Calu3 (cell line): ENCODE data around the gene ARRDC3. TPM values are rescaled to one million over a fixed set of nuclear protein-coding genes. Genes with fewer than 3 reads are reported as not detected.

ENCODE experiments used
- BruUV-seq: library from RNA; stranded (reverse); fragments of 400-500 nt; replicated peaks from 2 replicates; lab custom pipeline; 2021; lab: Mats Ljungman, UMichigan
- CTCF ChIA-PET: fragments of 300-600 bp; sonication (Branson Sonifier 250); formaldehyde crosslinking; loops from one replicate; lab custom pipeline; 2022; ENCODE audit warnings: antibody characterized with exemption; lab: Charles Lee
- DNase-seq: peaks from one replicate; pipeline ENCODE4 v3.0.0; 2022
- H3K27ac Mint-ChIP-seq: one replicate; pipeline ENCODE4 v1.8.0; 2022; ENCODE audit warnings: mixed read lengths; ENCODE audit not compliant: unreplicated experiment
- H3K27me3 Mint-ChIP-seq: one replicate; pipeline ENCODE4 v1.8.0; 2022; ENCODE audit warnings: mixed read lengths; ENCODE audit not compliant: unreplicated experiment
- H3K36me3 Mint-ChIP-seq: one replicate; pipeline ENCODE4 v1.8.0; 2022; ENCODE audit warnings: mild to moderate bottlenecking, moderate library complexity, mixed read lengths; ENCODE audit not compliant: insufficient read depth, unreplicated experiment
- H3K4me1 Mint-ChIP-seq: one replicate; pipeline ENCODE4 v1.8.0; 2022; ENCODE audit warnings: mild to moderate bottlenecking, low read depth, mixed read lengths; ENCODE audit not compliant: unreplicated experiment
- H3K4me3 Mint-ChIP-seq: one replicate; pipeline ENCODE4 v1.8.0; 2022; ENCODE audit warnings: mild to moderate bottlenecking, low read depth, moderate library complexity, mixed read lengths; ENCODE audit not compliant: unreplicated experiment
- H3K9me3 Mint-ChIP-seq: one replicate; pipeline ENCODE4 v1.8.0; 2022; ENCODE audit warnings: low read depth, mixed read lengths; ENCODE audit not compliant: unreplicated experiment
- intact Hi-C: fragments of 100-400 bp; cut with micrococcal nuclease; formaldehyde crosslinking; loops from one replicate; pipeline ENCODE4 v1.10.0; 2022; ENCODE audit not compliant: unreplicated experiment
- total RNA-seq: library from RNA; stranded (reverse); gene quantifications from 2 replicates; pipeline ENCODE4 v1.2.3, GENCODE V29; 2022
- TF ChIP-seq, protein P1 (sequence below): fragments of 200-600 bp; IDR thresholded peaks from one replicate; pipeline ENCODE4 v1.8.0; 2022; ENCODE audit warnings: antibody characterized with exemption; ENCODE audit not compliant: unreplicated experiment

ARRDC3 gene
- total RNA-seq, 1 experiment from 2014 or later: 32.9 TPM

DNA sequence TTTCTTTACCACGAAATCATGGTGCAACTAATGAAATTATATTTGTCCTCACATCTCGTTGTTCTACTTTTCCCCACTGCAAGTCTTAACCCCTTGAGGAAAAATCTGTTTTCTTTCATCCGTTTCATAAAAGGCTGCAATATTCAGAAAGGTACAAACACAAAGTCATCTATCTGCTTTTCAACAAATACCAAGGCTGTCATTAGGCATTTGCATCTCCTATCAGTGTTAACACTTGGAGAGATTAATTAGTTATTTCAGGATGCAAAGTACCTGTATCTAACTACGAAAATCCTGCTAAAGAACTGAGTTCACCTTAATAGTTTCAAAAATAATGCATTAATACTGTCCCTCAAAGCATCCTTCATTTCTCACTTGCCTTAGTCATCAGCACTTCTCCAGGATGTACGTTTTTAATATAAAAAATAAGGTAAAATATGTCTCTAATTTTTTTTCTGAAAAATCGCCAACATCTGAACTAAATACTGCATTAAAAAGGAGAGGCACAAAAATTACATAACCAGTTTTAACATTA is 1.8 kb downstream of the ARRDC3 start:
- H3K27me3 Mint-ChIP-seq: no peaks in the 10 kb centered on the region
- intact Hi-C loops: loop anchor here (5.0 kb wide), 2 partner anchors 99 to 219 kb away; no protein-coding TSS in a partner anchor

DNA sequence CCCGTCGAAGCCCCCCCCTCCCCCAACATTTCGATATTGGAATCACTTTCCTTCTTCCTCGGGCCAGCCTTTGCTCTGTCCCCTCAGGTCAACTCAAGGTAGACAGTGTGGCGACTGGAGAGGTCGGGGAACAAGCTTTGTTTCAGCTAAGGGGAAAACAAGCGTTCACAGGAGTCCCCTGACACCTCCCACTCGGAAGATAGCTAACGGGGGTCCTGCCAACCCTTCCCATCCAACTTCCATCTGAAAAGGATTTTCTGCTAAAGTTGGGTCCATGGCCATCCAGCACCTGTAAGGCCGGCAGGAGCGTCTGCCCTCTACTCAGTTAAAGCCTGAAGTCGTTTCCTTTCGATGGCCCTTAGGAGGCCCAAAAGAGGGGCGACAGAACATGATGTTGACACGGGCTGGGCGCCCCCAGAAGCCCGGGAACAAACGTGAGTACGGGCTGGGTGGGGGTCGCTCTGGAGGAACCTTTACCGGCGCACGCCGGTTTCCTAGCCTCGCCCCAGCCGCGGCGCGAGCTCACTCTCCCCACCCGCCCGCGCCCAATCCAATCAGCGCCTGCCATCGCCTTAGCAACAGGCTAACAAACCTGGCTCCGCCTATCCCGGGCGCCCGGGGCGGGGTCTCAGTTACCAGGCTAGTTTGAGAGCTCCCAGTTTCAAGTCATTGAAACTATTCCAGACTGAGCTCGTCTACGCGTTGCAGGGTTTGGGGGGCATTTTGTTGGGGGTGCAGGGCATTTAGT is 2.5 kb downstream of the ARRDC3 start:
- intact Hi-C loops: loop anchor here (5.0 kb wide), 2 partner anchors 98 to 218 kb away; no protein-coding TSS in a partner anchor
- H3K4me1 Mint-ChIP-seq: peaks cover 22% of the 10 kb centered on the region
- TF ChIP-seq, protein P1, sequence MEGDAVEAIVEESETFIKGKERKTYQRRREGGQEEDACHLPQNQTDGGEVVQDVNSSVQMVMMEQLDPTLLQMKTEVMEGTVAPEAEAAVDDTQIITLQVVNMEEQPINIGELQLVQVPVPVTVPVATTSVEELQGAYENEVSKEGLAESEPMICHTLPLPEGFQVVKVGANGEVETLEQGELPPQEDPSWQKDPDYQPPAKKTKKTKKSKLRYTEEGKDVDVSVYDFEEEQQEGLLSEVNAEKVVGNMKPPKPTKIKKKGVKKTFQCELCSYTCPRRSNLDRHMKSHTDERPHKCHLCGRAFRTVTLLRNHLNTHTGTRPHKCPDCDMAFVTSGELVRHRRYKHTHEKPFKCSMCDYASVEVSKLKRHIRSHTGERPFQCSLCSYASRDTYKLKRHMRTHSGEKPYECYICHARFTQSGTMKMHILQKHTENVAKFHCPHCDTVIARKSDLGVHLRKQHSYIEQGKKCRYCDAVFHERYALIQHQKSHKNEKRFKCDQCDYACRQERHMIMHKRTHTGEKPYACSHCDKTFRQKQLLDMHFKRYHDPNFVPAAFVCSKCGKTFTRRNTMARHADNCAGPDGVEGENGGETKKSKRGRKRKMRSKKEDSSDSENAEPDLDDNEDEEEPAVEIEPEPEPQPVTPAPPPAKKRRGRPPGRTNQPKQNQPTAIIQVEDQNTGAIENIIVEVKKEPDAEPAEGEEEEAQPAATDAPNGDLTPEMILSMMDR: no peak
- no TSS peak for BruUV-seq
- peaks cover 77% of the 10 kb centered on the region for H3K36me3 Mint-ChIP-seq
- DNase-seq: peak; percentile 99
- H3K4me3 Mint-ChIP-seq: peak overlapping the region; percentile 86
- H3K27ac Mint-ChIP-seq: peak overlapping the region; percentile 98
- CTCF ChIA-PET: interaction anchor here (0.6 to 1.5 kb wide), 16 partner anchors 19 to 1935 kb away, joined by 3 to 13 read pairs (median 4); no protein-coding TSS in a partner anchor
- H3K27me3 Mint-ChIP-seq: no peaks in the 10 kb centered on the region
- no peaks in the 10 kb centered on the region for H3K9me3 Mint-ChIP-seq

More for the DNA sequence above, 1.8 kb downstream of the ARRDC3 start:
- BruUV-seq: TSS peak; percentile 75
- H3K4me1 Mint-ChIP-seq: peaks cover 22% of the 10 kb centered on the region
- CTCF ChIA-PET: interaction anchor here (0.6 to 1.5 kb wide), 16 partner anchors 20 to 1935 kb away, joined by 3 to 13 read pairs (median 4); no protein-coding TSS in a partner anchor
- no peak for DNase-seq
- H3K9me3 Mint-ChIP-seq: no peaks in the 10 kb centered on the region
- H3K4me3 Mint-ChIP-seq: peak overlapping the region; percentile 86
- TF ChIP-seq, protein P1: no peak
- H3K36me3 Mint-ChIP-seq: peaks cover 77% of the 10 kb centered on the region
- peak overlapping the region; percentile 98 for H3K27ac Mint-ChIP-seq

DNA sequence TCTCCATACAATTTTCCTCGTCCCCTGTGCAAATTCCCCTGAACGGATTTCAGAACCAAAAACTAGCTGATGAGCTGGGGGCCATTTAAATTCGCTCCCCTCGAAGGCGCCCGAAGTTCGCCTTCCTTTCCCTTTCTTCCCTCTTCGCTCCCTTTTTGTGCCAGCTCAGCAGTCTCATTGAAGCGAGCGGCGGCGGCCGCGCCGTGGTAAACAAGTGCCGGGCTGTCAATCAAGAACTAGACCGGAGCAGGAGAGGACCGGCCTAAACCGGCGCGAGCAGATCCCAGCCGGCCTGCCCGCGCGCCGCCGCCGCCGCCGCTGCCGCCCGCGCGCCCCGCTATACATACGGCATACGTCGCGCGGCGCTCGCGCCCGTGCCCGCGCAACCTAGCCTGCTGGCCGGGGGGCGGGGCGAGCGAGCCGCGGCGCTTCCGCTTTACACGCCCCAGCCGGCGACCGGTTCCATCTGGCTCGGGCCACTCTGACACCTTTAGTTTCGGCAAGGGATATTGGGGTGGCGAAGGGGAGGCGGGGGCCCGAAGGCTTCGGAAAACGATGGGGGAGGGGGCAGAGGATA is 3.1 kb downstream of the ARRDC3 start:
- BruUV-seq: no TSS peak
- no peaks in the 10 kb centered on the region for H3K27me3 Mint-ChIP-seq
- CTCF ChIA-PET: interaction anchor here (1.5 kb wide), 1 partner anchor 69 kb away, joined by 3 read pairs; no protein-coding TSS in a partner anchor
- H3K9me3 Mint-ChIP-seq: no peaks in the 10 kb centered on the region
- TF ChIP-seq, protein P1: no peak
- peaks cover 22% of the 10 kb centered on the region for H3K4me1 Mint-ChIP-seq
- peak overlapping the region; percentile 86 for H3K4me3 Mint-ChIP-seq
- DNase-seq: peak; percentile 99
- H3K27ac Mint-ChIP-seq: peak overlapping the region; percentile 98
- intact Hi-C loops: loop anchor here (5.0 kb wide), 2 partner anchors 98 to 218 kb away; no protein-coding TSS in a partner anchor
- peaks cover 78% of the 10 kb centered on the region for H3K36me3 Mint-ChIP-seq

DNA sequence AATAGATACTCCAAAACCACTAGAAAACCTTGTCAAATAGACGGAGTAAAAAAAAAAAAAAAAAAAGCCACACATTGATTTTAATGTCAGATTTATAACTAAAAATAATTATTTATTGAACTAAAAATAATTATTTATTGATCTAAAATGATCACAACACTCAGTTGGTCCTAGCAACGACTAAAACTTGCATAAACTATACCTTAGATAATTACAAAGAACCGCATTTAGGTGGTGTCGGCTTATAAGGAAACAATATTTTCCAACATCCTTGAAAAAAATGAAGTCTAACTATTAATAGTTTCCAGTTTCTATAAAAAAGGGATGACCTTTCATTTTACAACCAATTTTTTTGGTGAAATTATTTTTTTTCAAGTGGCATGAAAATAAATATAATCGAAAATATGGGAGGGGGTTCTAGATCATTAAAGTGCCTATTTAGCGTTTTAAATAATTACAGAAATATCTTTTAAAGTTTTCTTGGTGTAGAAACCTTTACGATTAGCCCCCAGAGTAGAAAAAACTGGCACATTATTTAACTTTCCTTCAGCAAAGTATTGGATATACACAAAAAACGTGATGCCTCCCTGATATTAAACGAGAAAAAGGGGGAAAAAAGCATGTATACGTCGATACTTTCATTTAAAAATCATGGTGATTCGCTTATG is 3.7 kb downstream of the ARRDC3 start:
- Mint-ChIP-seq H3K4me3 (peak overlapping the region; percentile 86), H3K4me1 (peaks cover 19% of the 10 kb centered on the region), H3K27me3 (no peaks in the 10 kb centered on the region), H3K27ac (peak overlapping the region; percentile 98), H3K36me3 (peaks cover 81% of the 10 kb centered on the region), H3K9me3 (no peaks in the 10 kb centered on the region)
- DNase-seq: no peak
- CTCF ChIA-PET: no interaction called here
- intact Hi-C loops: no loop called here
- no TSS peak for BruUV-seq
- TF ChIP-seq, protein P1: no peak
